ENCODE results near the gene MRPL34. TPM values are rescaled to one million over a fixed set of nuclear protein-coding genes. Genes with fewer than 3 reads are reported as not detected.
"Not testable (repeated sequence)": the region's sequence is repeated elsewhere in the genome, so short reads cannot be mapped to it uniquely, and the experiment has no call there.

MRPL34 gene
- polyA plus RNA-seq, 1 of the 3 experiments (the other 2 are of a cell fraction): 72.9 TPM

DNA sequence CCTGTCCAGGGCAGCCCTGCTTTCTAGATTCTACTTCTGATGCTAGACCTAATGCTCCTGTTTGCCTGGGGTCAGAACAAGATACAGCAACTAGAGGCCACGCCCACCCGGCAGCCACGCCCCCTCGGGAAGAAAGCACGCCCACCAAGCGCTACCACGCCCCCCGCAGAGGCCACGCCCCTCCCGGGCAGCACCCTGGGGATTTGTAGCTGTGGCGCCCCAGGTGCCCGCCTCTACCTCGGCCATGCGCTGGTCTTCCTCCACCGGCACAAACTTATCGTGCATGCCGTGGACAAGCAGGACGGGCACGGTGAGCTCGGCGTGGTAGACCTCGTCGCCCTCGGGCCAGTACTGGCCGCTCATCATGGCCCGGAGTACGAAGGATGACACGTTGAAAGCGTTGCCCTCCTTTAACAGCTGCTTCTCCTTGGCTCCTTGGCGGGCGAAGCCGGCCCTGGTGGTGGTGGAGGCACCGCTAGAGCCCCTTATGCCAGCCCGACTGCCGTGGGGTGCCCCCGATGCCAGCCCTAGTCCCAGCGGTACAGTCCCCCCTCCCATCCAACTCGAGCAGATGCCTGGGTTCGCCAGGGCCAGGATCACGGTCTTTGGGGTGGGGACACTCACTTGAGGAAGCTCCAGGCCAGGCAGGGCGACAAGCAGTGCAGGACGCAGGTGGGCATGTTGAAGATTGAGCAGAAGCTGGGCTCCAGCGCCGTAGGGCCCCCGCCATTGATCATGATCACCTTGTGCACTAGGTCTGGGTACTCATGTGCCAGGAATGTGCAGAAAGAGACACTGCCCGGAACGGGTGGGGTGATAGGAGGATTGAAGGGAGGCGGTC, 11.4 kb upstream of the MRPL34 start:
- Histone ChIP-seq H4K20me1 (ENCODE audit: insufficient read depth) (no peaks in the 10 kb centered on the region), H3K27me3 (ENCODE audit: insufficient read depth) (no peaks in the 10 kb centered on the region), H3F3A (replicated peaks; ENCODE audit: insufficient read depth) (peaks cover 23% of the 10 kb centered on the region), H3K36me3 (replicated peaks in 1 of 2; ENCODE audit: control insufficient read depth in 1 of 2, insufficient read depth in 2 of 2, low read length in 1 of 2) (peaks cover 0 to 3% of the 10 kb centered on the region in 2 experiments), H2AFZ (ENCODE audit: low read depth) (no peak overlapping the region), H3K4me3 (ENCODE audit: low read depth in 2 of 2, low read length in 1 of 2) (no peak overlapping the region), H3K9ac (no peak overlapping the region), H3K9me2 (no peaks in the 10 kb centered on the region), H3K4me1 (ENCODE audit: control insufficient read depth in 1 of 2, insufficient read depth in 2 of 2, low read depth in 1 of 2, low read length in 1 of 2) (peaks cover 0 to 8% of the 10 kb centered on the region in 2 experiments; a peak in 1 of 4 replicates), H3K4me2 (no peak overlapping the region), H3K9me3 (no peaks in the 10 kb centered on the region), H3K27ac (ENCODE audit: low read depth in 2 of 2, low read length in 1 of 2) (no peak overlapping the region), H3K79me2 (ENCODE audit: insufficient read depth) (peaks cover 6% of the 10 kb centered on the region; the same call in 1 of the 2 replicates)
- WGBS (ENCODE audit: low lambda C conversion rate): 86% methylated on average over 25 of the region's 48 CpGs
- POLR2A ChIA-PET: no interaction called here
- CTCF ChIA-PET: interaction anchor here (1.3 to 6.0 kb wide), 5 partner anchors 9 to 91 kb away, joined by 3 to 35 read pairs (median 17); partner anchors contain the start of genes ABHD8, ANKLE1, DDA1 and MRPL34
- DNase-seq: peak; percentile 90
- TF ChIP-seq, protein P1, sequence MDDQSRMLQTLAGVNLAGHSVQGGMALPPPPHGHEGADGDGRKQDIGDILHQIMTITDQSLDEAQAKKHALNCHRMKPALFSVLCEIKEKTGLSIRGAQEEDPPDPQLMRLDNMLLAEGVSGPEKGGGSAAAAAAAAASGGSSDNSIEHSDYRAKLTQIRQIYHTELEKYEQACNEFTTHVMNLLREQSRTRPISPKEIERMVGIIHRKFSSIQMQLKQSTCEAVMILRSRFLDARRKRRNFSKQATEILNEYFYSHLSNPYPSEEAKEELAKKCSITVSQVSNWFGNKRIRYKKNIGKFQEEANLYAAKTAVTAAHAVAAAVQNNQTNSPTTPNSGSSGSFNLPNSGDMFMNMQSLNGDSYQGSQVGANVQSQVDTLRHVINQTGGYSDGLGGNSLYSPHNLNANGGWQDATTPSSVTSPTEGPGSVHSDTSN (IDR thresholded peaks at IDR 0.05): no peak
- TF ChIP-seq EZH2phosphoT487 (IDR thresholded peaks at IDR 0.05; ENCODE audit: borderline replicate concordance, low read depth): no peak
- TF ChIP-seq RFX5 (IDR thresholded peaks at IDR 0.05; ENCODE audit: low read length): no peak
- no peak for TF ChIP-seq TCF12 (IDR thresholded peaks at IDR 0.05)
- TF ChIP-seq, protein P2, sequence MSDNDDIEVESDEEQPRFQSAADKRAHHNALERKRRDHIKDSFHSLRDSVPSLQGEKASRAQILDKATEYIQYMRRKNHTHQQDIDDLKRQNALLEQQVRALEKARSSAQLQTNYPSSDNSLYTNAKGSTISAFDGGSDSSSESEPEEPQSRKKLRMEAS (IDR thresholded peaks at IDR 0.05; ENCODE audit: low read depth): no peak
- TF ChIP-seq NRF1 (IDR thresholded peaks at IDR 0.05; ENCODE audit: low read depth, low read length): no peak
- no peak for TF ChIP-seq GABPA (IDR thresholded peaks at IDR 0.05; ENCODE audit: low read depth)
- TF ChIP-seq TAF1 (IDR thresholded peaks at IDR 0.05; ENCODE audit: borderline replicate concordance, low read depth, low read length): no peak
- TF ChIP-seq YY1 (IDR thresholded peaks at IDR 0.05; ENCODE audit: low read depth): no peak
- TF ChIP-seq FOSL2 (IDR thresholded peaks at IDR 0.05; ENCODE audit: borderline replicate concordance, low read depth): no peak
- no peak for TF ChIP-seq RAD21 (IDR thresholded peaks at IDR 0.05; ENCODE audit: low read length)
- no peak for TF ChIP-seq FOXM1 (IDR thresholded peaks at IDR 0.05; ENCODE audit: low read depth)
- TF ChIP-seq, protein P3, sequence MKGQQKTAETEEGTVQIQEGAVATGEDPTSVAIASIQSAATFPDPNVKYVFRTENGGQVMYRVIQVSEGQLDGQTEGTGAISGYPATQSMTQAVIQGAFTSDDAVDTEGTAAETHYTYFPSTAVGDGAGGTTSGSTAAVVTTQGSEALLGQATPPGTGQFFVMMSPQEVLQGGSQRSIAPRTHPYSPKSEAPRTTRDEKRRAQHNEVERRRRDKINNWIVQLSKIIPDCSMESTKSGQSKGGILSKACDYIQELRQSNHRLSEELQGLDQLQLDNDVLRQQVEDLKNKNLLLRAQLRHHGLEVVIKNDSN (IDR thresholded peaks at IDR 0.05; ENCODE audit: borderline replicate concordance, low read depth): no peak
- TF ChIP-seq POLR2AphosphoS5 (IDR thresholded peaks at IDR 0.05; ENCODE audit: low read depth, low read length): no peak
- TF ChIP-seq, protein P4, sequence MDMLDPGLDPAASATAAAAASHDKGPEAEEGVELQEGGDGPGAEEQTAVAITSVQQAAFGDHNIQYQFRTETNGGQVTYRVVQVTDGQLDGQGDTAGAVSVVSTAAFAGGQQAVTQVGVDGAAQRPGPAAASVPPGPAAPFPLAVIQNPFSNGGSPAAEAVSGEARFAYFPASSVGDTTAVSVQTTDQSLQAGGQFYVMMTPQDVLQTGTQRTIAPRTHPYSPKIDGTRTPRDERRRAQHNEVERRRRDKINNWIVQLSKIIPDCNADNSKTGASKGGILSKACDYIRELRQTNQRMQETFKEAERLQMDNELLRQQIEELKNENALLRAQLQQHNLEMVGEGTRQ (IDR thresholded peaks at IDR 0.05; ENCODE audit: borderline replicate concordance, low read depth, low read length): no peak
- no peak for TF ChIP-seq GATA2 (CRISPR knock-in tag; IDR thresholded peaks at IDR 0.05)
- TF ChIP-seq NFIC (IDR thresholded peaks at IDR 0.05; ENCODE audit: borderline replicate concordance): no peak
- TF ChIP-seq JUND (IDR thresholded peaks at IDR 0.05): no peak
- no peak for TF ChIP-seq SIN3A (IDR thresholded peaks at IDR 0.05; ENCODE audit: borderline replicate concordance, low read depth, low read length)
- TF ChIP-seq, protein P5, sequence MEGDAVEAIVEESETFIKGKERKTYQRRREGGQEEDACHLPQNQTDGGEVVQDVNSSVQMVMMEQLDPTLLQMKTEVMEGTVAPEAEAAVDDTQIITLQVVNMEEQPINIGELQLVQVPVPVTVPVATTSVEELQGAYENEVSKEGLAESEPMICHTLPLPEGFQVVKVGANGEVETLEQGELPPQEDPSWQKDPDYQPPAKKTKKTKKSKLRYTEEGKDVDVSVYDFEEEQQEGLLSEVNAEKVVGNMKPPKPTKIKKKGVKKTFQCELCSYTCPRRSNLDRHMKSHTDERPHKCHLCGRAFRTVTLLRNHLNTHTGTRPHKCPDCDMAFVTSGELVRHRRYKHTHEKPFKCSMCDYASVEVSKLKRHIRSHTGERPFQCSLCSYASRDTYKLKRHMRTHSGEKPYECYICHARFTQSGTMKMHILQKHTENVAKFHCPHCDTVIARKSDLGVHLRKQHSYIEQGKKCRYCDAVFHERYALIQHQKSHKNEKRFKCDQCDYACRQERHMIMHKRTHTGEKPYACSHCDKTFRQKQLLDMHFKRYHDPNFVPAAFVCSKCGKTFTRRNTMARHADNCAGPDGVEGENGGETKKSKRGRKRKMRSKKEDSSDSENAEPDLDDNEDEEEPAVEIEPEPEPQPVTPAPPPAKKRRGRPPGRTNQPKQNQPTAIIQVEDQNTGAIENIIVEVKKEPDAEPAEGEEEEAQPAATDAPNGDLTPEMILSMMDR (IDR thresholded peaks at IDR 0.05): no peak

DNA sequence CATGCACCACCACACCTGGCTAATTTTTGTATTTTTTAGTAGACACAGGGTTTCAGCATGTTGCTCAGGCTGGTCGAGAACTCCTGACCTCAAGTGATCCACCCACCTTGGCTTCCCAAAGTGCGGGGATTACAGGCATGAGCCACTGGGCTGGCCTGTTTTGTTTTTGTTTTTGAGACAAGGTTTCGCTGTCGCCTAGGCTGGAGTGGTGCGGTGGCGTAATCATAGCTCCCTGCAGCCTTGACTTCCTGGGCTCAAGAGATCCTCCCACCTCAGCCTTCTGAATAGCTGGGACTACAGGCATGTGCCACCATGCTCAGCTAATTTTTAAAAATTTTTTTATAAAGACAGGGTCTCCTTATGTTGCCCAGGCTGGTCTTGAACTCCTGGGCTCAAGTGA, 10.1 kb upstream of the MRPL34 start:
- H2AFZ ChIP-seq (ENCODE audit: low read depth); H3K9me2 ChIP-seq; H3K9ac ChIP-seq; H3K27ac ChIP-seq (ENCODE audit: low read depth in 2 of 2, low read length in 1 of 2); H3K9me3 ChIP-seq; H3K4me3 ChIP-seq (ENCODE audit: low read depth in 2 of 2, low read length in 1 of 2); H3K36me3 ChIP-seq (replicated peaks in 1 of 2; ENCODE audit: control insufficient read depth in 1 of 2, insufficient read depth in 2 of 2, low read length in 1 of 2); H3K4me2 ChIP-seq; H4K20me1 ChIP-seq (ENCODE audit: insufficient read depth); H3K79me2 ChIP-seq (ENCODE audit: insufficient read depth); H3K27me3 ChIP-seq (ENCODE audit: insufficient read depth); DNase-seq; H3K4me1 ChIP-seq (ENCODE audit: control insufficient read depth in 1 of 2, insufficient read depth in 2 of 2, low read depth in 1 of 2, low read length in 1 of 2); POLR2A ChIA-PET: not testable (repeated sequence)
- CTCF ChIA-PET: interaction anchor here (0.9 to 6.0 kb wide), 4 partner anchors 13 to 524 kb away, joined by 3 to 35 read pairs (median 4); partner anchors contain the start of genes ANKLE1 and DDA1
- peaks cover 17% of the 10 kb centered on the region for H3F3A ChIP-seq (replicated peaks; ENCODE audit: insufficient read depth)
- 93% methylated on average over 5 of the region's 6 CpGs for WGBS (ENCODE audit: low lambda C conversion rate)

Data from SK-N-SH (cell line).